ENCODE data around the gene REL. TPM values are rescaled to one million over a fixed set of nuclear protein-coding genes. Genes with fewer than 3 reads are reported as not detected.
A peak's percentile ranks its signal among the peaks of the same experiment; 100 is the strongest.

Gene REL
- total and polyA plus RNA-seq, 4 experiments from 2014 or later, result 3.8 to 28.0 (median 19.4) TPM

GRCh38 chr2:60958800-60959199 is 77.4 kb downstream of the REL start:
- intact Hi-C loops (cut with micrococcal nuclease), result no loop called here
- Histone ChIP-seq H3K27ac (ENCODE audit: low read depth, low read length) (no peak overlapping the region), H3K36me3 (ENCODE audit: insufficient read depth, low read length) (no peaks in the 10 kb centered on the region), H3K4me1 (ENCODE audit: insufficient read depth, low read length) (no peaks in the 10 kb centered on the region), H3K27me3 (ENCODE audit: insufficient read depth, low read length) (no peaks in the 10 kb centered on the region), H3K4me3 (ENCODE audit: low read length in 2 of 2) (no peak overlapping the region), H3K9me3 (ENCODE audit: control insufficient read depth in 1 of 2, low read length in 2 of 2) (no peaks in the 10 kb centered on the region)
- Mint-ChIP-seq H3K4me3 (no peak overlapping the region), H3K9me3 (no peaks in the 10 kb centered on the region), H3K27me3 (no peaks in the 10 kb centered on the region), H3K4me1 (peaks cover 0 to 6% (median 1%) of the 10 kb centered on the region in 4 donors), H3K27ac (no peak overlapping the region), H3K36me3 (peaks cover 11 to 16% of the 10 kb centered on the region in 2 donors)
- ChIA-PET POLR2A (ENCODE audit: partially characterized antibody) (interaction anchor here (0.9 kb wide), 1 partner anchor 11 kb away, joined by 3 read pairs; no protein-coding TSS in a partner anchor), CTCF (ENCODE audit: partially characterized antibody) (no interaction called here)
- no peak for DNase-seq

- no peak overlapping the region for H3K4me3 Mint-ChIP-seq
- H3K36me3 ChIP-seq (ENCODE audit: insufficient read depth, low read length), result no peaks in the 10 kb centered on the region
- H3K9me3 ChIP-seq (ENCODE audit: control insufficient read depth in 1 of 2, low read length in 2 of 2), result no peaks in the 10 kb centered on the region
- peaks cover 7 to 11% of the 10 kb centered on the region in 2 donors for H3K36me3 Mint-ChIP-seq
- H3K27me3 ChIP-seq (ENCODE audit: insufficient read depth, low read length), result no peaks in the 10 kb centered on the region
- no peak overlapping the region for H3K4me3 ChIP-seq (ENCODE audit: low read length in 2 of 2)
- peaks cover 0 to 4% (median 0%) of the 10 kb centered on the region in 8 donors for H3K9me3 Mint-ChIP-seq
- peaks cover 5% of the 10 kb centered on the region for H3K4me1 ChIP-seq (ENCODE audit: insufficient read depth, low read length)
- intact Hi-C loops (cut with micrococcal nuclease), result no loop called here
- peaks cover 4 to 13% (median 6%) of the 10 kb centered on the region in 4 donors for H3K4me1 Mint-ChIP-seq
- no peaks in the 10 kb centered on the region for H3K27me3 Mint-ChIP-seq
- no peak overlapping the region for H3K27ac ChIP-seq (ENCODE audit: low read depth, low read length)
- no peak for DNase-seq
- POLR2A ChIA-PET (ENCODE audit: partially characterized antibody), result no interaction called here
- CTCF ChIA-PET (ENCODE audit: partially characterized antibody), result no interaction called here
- peak overlapping the region in 1 of 7 donors; percentile 60 for H3K27ac Mint-ChIP-seq
Observed at GRCh38 chr2:60959501-60959900, 78.1 kb downstream of the REL start.

- H3K27me3 ChIP-seq (ENCODE audit: insufficient read depth, low read length), result no peaks in the 10 kb centered on the region
- H3K4me1 ChIP-seq (ENCODE audit: insufficient read depth, low read length), result peaks cover 17% of the 10 kb centered on the region
- Mint-ChIP-seq H3K36me3 (peaks cover 4 to 10% of the 10 kb centered on the region in 2 donors), H3K27me3 (no peaks in the 10 kb centered on the region), H3K4me1 (peaks cover 13 to 24% (median 17%) of the 10 kb centered on the region in 4 donors), H3K9me3 (peaks cover 0 to 6% (median 1%) of the 10 kb centered on the region in 8 donors), H3K27ac (no peak overlapping the region), H3K4me3 (no peak overlapping the region)
- CTCF ChIA-PET (ENCODE audit: partially characterized antibody), result no interaction called here
- POLR2A ChIA-PET (ENCODE audit: partially characterized antibody), result no interaction called here
- H3K27ac ChIP-seq (ENCODE audit: low read depth, low read length), result no peak overlapping the region
- no peak for DNase-seq
- intact Hi-C loops (cut with micrococcal nuclease), result no loop called here
- H3K9me3 ChIP-seq (ENCODE audit: control insufficient read depth in 1 of 2, low read length in 2 of 2), result no peaks in the 10 kb centered on the region
- H3K36me3 ChIP-seq (ENCODE audit: insufficient read depth, low read length), result no peaks in the 10 kb centered on the region
- H3K4me3 ChIP-seq (ENCODE audit: low read length in 2 of 2), result no peak overlapping the region
Observed at GRCh38 chr2:60960706-60961105, 79.3 kb downstream of the REL start.

DNA sequence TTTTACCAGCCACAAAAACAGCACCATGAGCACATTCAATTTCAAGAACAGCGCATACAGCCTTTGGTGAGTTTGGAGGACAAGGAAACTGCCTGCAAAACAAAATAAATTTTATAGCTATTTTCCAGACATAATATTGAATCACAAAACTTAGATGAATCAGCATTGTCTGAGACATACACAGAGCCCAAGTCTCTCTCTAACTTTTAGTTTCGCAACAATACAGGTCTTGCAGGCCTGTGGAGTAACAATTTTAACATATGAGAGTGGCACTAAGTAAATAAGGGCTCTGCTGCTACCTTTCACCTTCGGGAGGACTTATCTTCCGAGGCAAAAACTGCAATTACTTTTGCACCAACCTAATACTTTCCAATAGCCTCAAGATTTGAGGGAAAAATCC is 80.1 kb downstream of the REL start:
- no peak overlapping the region for H3K27ac Mint-ChIP-seq
- CTCF ChIA-PET (ENCODE audit: partially characterized antibody), result no interaction called here
- no peak overlapping the region for H3K4me3 ChIP-seq (ENCODE audit: low read length in 2 of 2)

GRCh38 chr2:60962528-60962927 is 81.2 kb downstream of the REL start:
- ChIA-PET CTCF (ENCODE audit: partially characterized antibody) (no interaction called here), POLR2A (ENCODE audit: partially characterized antibody) (interaction anchor here (1.4 kb wide), 1 partner anchor 80 kb away, joined by 4 read pairs; no protein-coding TSS in a partner anchor)
- H3K27ac Mint-ChIP-seq, result peak overlapping the region in 2 of 7 donors; percentile 23 to 79
- H3K4me1 Mint-ChIP-seq, result peaks cover 24 to 37% (median 30%) of the 10 kb centered on the region in 4 donors
- no peaks in the 10 kb centered on the region for H3K27me3 Mint-ChIP-seq
- intact Hi-C loops (cut with micrococcal nuclease), result no loop called here
- no peaks in the 10 kb centered on the region for H3K9me3 ChIP-seq (ENCODE audit: control insufficient read depth in 1 of 2, low read length in 2 of 2)
- DNase-seq, result no peak
- H3K4me3 ChIP-seq (ENCODE audit: low read length in 2 of 2), result no peak overlapping the region
- H3K36me3 ChIP-seq (ENCODE audit: insufficient read depth, low read length), result no peaks in the 10 kb centered on the region
- H3K4me3 Mint-ChIP-seq, result no peak overlapping the region
- peaks cover 0 to 7% of the 10 kb centered on the region in 2 donors for H3K36me3 Mint-ChIP-seq
- peaks cover 35% of the 10 kb centered on the region for H3K4me1 ChIP-seq (ENCODE audit: insufficient read depth, low read length)
- no peak overlapping the region for H3K27ac ChIP-seq (ENCODE audit: low read depth, low read length)
- no peaks in the 10 kb centered on the region for H3K27me3 ChIP-seq (ENCODE audit: insufficient read depth, low read length)
- H3K9me3 Mint-ChIP-seq, result peaks cover 0 to 6% (median 1%) of the 10 kb centered on the region in 8 donors

More for the DNA sequence above, 80.1 kb downstream of the REL start:
- H3K27me3 ChIP-seq (ENCODE audit: insufficient read depth, low read length), result no peaks in the 10 kb centered on the region
- no peak for DNase-seq
- POLR2A ChIA-PET (ENCODE audit: partially characterized antibody), result no interaction called here
- intact Hi-C loops (cut with micrococcal nuclease), result no loop called here
- H3K4me1 ChIP-seq (ENCODE audit: insufficient read depth, low read length), result peaks cover 25% of the 10 kb centered on the region
- no peaks in the 10 kb centered on the region for H3K27me3 Mint-ChIP-seq
- no peaks in the 10 kb centered on the region for H3K36me3 ChIP-seq (ENCODE audit: insufficient read depth, low read length)
- peaks cover 0 to 6% (median 1%) of the 10 kb centered on the region in 8 donors for H3K9me3 Mint-ChIP-seq
- H3K4me3 Mint-ChIP-seq, result no peak overlapping the region
- peaks cover 4 to 7% of the 10 kb centered on the region in 2 donors for H3K36me3 Mint-ChIP-seq
- H3K9me3 ChIP-seq (ENCODE audit: control insufficient read depth in 1 of 2, low read length in 2 of 2), result no peaks in the 10 kb centered on the region
- peaks cover 17 to 31% (median 22%) of the 10 kb centered on the region in 4 donors for H3K4me1 Mint-ChIP-seq
- no peak overlapping the region for H3K27ac ChIP-seq (ENCODE audit: low read depth, low read length)

DNA sequence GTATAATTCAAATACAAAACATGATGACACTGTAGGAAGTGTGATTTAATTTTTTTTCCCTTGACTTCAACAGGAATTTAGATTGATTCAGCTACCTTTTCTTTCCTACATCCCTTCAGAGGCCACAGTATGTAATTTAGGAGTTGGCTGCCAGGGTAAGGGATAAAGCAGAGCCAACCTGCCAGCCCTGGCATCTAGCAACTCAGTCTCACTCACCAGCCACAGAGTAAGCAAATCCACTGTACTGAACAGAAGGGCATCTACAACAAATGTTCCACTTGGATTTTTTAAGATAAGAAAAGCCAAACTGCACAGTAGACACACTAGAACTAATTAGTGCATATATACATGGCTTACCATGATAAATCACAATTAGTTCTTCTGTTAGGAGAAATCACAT is 81.8 kb downstream of the REL start:
- H3K27ac Mint-ChIP-seq, result peak overlapping the region in 6 of 7 donors; percentile 27 to 79 (median 56)
- H3K9me3 Mint-ChIP-seq, result peaks cover 0 to 6% (median 1%) of the 10 kb centered on the region in 8 donors
- no peak for DNase-seq
- Histone ChIP-seq H3K27ac (ENCODE audit: low read depth, low read length) (no peak overlapping the region), H3K4me1 (ENCODE audit: insufficient read depth, low read length) (peaks cover 41% of the 10 kb centered on the region), H3K27me3 (ENCODE audit: insufficient read depth, low read length) (no peaks in the 10 kb centered on the region), H3K4me3 (ENCODE audit: low read length in 2 of 2) (no peak overlapping the region), H3K9me3 (ENCODE audit: control insufficient read depth in 1 of 2, low read length in 2 of 2) (no peaks in the 10 kb centered on the region), H3K36me3 (ENCODE audit: insufficient read depth, low read length) (no peaks in the 10 kb centered on the region)
- H3K27me3 Mint-ChIP-seq, result no peaks in the 10 kb centered on the region
- CTCF ChIA-PET (ENCODE audit: partially characterized antibody), result interaction anchor here (1.1 kb wide), 1 partner anchor 12 kb away, joined by 3 read pairs; no protein-coding TSS in a partner anchor
- POLR2A ChIA-PET (ENCODE audit: partially characterized antibody), result interaction anchor here (1.3 to 3.7 kb wide), 4 partner anchors 8 to 207 kb away, joined by 4 to 12 read pairs (median 5); partner anchors contain the start of gene PAPOLG
- peaks cover 24 to 40% (median 31%) of the 10 kb centered on the region in 4 donors for H3K4me1 Mint-ChIP-seq
- peaks cover 0 to 7% of the 10 kb centered on the region in 2 donors for H3K36me3 Mint-ChIP-seq
- intact Hi-C loops (cut with micrococcal nuclease), result no loop called here
- H3K4me3 Mint-ChIP-seq, result no peak overlapping the region

GRCh38 chr2:60964651-60965498 is 83.5 kb downstream of the REL start:
- CTCF ChIA-PET (ENCODE audit: partially characterized antibody), result interaction anchor here (0.5 to 2.1 kb wide), 15 partner anchors 11 to 924 kb away, joined by 3 to 7 read pairs (median 4); partner anchors contain the start of gene REL
- Mint-ChIP-seq H3K36me3 (peaks cover 0 to 4% of the 10 kb centered on the region in 2 donors), H3K27me3 (no peaks in the 10 kb centered on the region), H3K9me3 (peaks cover 0 to 6% (median 1%) of the 10 kb centered on the region in 8 donors), H3K4me1 (peaks cover 24 to 40% (median 32%) of the 10 kb centered on the region in 4 donors), H3K27ac (peak overlapping the region; percentile 67 to 92 (median 89)), H3K4me3 (peak overlapping the region in 7 of 8 donors; percentile 2 to 77 (median 63))
- peak overlapping the region; percentile 34 for H3K27ac ChIP-seq (ENCODE audit: low read depth, low read length)
- no peaks in the 10 kb centered on the region for H3K9me3 ChIP-seq (ENCODE audit: control insufficient read depth in 1 of 2, low read length in 2 of 2)
- H3K36me3 ChIP-seq (ENCODE audit: insufficient read depth, low read length), result no peaks in the 10 kb centered on the region
- intact Hi-C loops (cut with micrococcal nuclease), result no loop called here
- H3K4me1 ChIP-seq (ENCODE audit: insufficient read depth, low read length), result peaks cover 41% of the 10 kb centered on the region
- H3K27me3 ChIP-seq (ENCODE audit: insufficient read depth, low read length), result no peaks in the 10 kb centered on the region
- H3K4me3 ChIP-seq (ENCODE audit: low read length in 2 of 2), result no peak overlapping the region
- POLR2A ChIA-PET (ENCODE audit: partially characterized antibody), result interaction anchor here (0.6 to 3.7 kb wide), 15 partner anchors 9 to 572 kb away, joined by 3 to 18 read pairs (median 4); partner anchors contain the start of genes PAPOLG, PEX13, PUS10 and REL
- DNase-seq, result peak in 4 of 5 donors; percentile 52 to 65 (median 61)

All from CD4-positive, alpha-beta memory T cell (primary cell).